HG03139 (cell line): ENCODE results near the gene ZBTB47.

Experiments used
- ATAC-seq: cut with Tn5 transposase; IDR thresholded peaks from one replicate; pipeline ENCODE4 v1.9.1; 2021; ENCODE audit not compliant: unreplicated experiment

ZBTB47 gene

DNA sequence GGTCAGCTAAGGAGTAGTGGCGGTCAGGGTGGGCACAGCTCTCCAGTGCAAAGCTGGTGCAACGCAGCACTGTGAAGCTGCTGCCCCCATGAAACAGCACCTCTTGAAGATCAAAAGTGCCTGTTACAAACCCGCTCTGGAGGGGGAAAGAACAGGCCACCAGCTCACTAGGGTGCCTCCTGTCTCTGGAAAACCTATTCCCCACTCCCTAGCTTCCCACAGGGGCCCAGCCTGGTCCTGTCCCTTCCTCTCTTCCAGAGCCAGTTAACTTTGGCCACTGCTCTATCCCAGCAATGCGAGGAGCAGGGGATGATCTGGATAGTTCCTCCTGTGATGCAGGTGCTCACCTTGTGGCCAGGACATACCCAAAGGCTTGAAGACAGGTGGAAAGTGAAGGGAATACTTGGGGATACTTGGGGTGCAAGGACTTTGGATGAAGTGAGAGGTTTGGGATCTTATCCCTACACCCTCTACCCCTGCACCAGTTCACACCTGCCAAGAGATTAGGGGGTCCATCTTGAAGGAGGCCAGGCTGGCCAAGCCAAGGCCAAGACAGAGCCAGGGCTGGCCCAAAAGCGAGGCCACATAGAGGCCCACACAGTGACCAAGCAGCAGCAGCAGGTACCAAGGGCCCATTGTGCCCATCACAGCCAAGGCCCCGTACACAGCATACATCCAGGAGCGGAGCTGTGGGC is 44.9 kb downstream of the ZBTB47 start:
- no peak for ATAC-seq

DNA sequence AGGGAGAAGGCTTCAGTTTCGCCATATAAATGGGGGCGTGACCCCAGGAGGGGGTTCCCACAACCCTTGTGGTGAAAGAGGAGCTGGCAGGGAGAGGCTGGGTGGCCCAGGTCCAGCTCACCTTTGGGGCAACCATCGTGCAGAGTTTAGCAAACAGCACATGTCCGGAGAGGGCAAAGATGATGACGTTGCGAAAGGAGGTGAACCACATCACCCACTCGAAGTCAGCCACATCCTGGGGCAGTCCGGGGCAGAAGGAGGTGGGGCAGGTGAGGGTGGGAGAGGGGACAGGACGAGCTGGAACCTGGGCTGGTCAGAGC is 45.4 kb downstream of the ZBTB47 start:
- no peak for ATAC-seq

DNA sequence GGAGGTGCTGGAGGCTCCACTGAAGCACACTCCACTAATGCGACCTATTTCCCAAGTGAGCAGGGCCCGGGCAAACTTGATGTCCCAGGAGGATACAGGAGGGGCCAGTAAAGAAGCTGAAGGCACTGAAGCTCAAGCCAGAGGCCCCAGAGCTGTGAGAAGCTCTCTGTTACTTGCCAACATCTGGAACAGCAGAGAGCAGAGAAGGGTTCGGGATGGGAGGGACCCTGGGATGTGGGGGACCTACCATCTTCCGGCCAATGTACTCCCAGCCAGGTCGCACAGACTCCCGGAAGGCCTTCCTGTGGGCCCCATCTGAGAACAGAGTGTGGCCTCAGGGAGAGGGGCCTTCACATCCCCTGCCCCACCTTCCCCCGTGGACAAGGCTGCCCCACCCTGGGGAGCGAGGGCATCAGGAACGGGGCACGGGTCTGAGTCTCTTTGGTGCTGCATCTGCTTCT is 46.0 kb downstream of the ZBTB47 start:
- ATAC-seq = no peak

DNA sequence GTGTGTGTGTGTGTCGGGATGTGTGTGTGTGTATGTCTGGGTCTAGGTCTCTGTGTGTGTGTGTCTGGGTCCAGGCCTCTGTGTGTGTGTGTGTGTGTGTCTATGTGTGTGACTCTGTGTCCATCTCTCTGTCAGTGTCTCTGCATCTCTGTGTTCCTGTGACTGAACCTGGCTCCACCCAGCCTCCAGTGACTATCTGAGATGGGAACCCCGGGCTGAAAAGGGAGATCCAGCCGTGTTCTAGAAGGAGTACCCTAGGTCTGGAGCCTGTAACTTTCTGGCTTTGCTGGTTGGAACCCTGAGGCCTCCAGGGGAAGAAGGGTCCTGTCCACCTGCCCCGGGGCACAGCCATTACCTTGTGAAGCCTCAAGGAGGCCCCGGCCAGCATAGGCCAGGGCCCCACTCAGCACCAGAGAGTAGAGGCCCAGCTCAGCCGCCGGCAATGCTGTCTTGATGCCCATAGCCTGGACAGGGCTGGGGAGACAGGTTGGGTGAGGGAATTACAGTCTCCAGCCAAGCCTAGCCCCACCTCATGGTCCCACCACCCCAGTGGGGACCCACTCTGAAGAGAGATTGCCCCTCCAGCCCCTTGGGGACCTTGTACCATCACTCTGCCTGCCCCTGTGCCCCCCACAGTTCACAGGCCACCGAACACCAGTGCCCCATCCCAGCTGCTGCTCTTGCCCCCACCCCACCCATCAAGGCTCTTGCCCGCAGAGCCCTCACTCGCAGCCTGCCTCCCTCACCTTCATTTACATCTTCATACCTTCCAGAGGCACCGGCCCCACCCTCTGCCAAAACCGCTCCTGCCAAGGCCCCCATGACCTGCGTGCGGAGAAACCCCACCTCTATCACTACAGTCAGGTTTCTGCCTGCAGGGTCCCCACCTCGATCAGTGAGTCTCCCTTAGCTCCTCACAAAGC is 47.1 kb downstream of the ZBTB47 start:
- ATAC-seq = no peak

DNA sequence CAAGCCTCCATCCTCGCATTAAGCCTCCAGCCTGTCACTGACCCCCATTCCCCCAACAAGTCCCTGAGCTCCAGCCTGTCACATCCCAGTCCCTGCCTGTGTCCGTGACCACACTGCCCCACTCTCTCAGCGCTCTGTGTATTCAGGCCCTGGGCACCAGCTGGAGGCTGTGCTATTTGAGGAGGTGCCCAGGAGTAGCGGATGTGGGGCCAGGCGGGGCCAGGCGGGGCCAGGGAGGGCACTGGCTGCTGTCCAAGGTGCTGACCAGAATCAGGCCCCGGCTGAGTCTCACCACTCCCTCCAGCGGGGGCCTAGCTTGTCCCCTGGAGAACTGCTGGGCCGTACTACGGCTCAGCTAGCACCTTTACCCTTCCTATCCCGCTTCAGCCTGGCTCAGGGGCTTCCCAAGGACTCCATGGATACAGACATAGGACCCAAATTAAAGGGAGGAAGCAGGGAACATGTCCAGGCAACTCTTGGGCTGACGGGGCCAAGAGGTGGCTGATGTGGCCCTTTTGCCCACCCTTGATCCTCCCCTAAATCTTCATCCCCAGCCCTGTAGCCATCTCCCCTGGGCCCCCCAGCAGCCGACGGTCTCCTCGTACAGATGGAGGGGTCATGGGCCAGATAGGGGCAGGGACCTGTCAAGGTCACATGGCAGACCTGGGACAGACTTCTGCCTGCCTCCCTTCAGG is 48.0 kb downstream of the ZBTB47 start:
- no peak for ATAC-seq

DNA sequence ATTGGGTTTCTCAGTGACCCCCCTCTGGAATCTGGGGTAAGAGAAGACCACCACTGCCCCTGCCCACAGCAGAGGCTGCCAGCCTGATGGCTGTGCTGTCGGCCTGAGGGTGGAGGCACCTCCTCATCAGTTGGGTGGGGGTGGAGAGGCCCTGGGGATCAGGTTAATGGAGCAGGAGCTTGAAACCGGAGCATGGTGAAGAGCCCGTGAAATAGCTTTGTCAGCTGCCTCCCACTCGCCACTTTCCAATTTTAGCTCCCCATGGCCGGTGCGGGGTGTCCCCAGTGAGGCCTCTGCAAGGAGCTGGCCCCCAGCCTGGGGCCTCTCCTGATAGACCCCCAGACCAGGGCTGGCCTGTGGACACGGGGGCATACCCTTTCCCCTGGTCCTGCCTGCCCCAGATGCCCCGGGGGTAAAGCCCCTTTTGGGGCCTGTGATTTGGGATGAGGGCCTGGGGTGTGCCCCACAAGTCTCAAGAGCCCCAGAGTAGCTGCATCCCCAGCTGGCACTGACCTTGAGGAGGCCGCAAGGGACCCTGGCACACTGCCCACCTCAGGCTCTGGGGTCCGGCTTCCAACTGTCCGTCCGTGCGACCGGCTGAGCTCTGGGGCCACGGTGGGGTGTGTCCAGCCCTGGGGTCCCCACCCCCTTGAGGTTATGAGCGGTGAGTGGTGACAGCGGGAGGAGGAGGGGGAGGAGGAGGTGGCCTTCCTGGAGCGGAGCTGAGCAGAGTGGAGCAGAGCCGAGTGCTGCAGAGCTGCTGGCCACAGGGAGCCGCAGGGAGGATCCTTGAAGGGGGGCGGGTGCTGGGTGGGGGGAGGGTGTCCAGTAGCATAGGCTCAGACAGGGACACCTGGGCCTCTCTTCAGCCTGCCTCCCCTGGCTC is 48.8 kb downstream of the ZBTB47 start, which contains the start of gene HHATL:
Gene HHATL, minus strand, starts transcription at position 733 of the 886 bp plus-strand sequence. CDS start 1,972 bp downstream, outside the sequence.
- no peak for ATAC-seq

DNA sequence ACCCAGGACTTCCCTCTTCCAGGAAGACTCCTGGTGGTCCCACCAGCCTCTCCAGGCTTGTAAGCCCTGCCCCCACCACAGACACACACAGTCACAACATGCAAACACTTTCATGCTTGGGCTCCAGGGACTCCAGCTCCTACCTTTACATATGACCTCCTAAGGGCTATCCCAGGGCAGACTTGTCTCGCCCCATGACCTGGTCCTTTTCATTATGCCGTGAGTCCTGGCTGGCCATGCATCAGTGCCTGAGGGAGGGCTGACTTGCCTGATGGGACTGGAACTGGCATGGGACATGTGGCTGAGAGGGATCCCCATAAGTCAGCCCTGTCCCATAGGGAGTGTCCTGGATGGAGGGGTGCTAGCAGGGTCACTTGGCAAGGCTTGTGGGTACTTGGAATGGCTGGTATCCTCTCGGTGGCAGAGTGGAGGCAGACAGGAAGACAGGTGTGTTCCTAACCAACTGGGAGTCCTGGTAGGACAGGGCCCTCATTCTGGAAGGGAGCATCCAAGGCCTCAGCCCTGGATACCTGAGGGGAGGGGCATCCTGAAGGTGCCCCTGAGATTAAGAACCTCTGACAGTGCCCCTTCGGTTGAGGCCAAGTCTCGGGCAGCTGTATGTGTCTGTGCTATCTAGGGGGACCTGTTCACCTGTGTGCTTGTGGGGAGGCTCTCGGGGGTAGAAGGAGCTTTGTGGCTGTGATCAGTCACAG is 49.6 kb downstream of the ZBTB47 start:
- ATAC-seq = no peak

DNA sequence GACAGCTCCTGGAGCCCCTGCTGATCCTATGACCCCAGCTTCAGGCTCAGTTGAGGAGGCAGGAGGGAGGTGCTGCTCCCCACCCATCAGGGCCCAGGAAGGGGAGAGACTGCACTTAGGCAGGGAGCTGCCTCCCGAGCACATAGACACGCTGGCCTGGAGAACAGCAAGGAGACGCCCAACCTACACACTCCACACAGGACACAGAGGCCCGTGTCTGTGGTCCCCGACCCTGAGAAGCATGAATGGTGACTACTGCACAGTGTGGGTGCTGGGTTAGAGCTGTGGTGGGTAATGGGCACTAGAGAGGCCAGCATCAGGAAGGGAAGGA is 50.2 kb downstream of the ZBTB47 start:
- ATAC-seq = no peak

DNA sequence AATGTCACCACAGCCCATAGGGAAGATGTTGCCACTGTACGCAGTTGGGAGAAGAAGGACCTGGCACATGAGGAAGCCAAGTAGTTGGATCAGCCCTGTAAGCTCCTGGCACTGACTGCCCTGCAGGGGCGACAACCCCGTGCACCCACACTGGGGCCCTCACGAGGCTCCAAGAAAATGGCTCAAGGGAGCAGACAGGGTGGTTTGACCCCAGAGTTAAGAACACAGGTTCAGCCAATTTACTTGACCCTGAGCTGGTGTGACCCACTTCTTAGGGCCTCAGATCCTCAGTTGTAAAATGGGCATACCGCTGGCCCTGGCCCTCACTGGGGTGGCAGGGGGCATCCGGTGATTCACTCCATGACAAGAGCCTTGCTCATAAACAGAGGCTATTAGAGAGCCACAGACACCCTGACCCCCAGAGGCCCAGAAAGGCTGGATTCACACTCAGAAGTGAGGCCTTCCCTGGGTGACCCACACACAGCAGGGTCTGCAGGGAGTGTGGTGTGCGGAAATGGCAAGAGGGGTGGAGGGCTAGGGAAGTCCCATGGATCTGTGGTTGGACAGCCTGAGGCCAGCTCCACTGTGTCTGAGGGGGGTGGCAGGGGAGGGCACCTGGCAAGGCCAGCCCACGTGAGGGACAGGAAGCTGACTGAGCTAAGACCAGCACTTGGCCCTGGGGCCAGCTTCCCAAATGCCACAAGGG is 50.8 kb downstream of the ZBTB47 start:
- no peak for ATAC-seq

DNA sequence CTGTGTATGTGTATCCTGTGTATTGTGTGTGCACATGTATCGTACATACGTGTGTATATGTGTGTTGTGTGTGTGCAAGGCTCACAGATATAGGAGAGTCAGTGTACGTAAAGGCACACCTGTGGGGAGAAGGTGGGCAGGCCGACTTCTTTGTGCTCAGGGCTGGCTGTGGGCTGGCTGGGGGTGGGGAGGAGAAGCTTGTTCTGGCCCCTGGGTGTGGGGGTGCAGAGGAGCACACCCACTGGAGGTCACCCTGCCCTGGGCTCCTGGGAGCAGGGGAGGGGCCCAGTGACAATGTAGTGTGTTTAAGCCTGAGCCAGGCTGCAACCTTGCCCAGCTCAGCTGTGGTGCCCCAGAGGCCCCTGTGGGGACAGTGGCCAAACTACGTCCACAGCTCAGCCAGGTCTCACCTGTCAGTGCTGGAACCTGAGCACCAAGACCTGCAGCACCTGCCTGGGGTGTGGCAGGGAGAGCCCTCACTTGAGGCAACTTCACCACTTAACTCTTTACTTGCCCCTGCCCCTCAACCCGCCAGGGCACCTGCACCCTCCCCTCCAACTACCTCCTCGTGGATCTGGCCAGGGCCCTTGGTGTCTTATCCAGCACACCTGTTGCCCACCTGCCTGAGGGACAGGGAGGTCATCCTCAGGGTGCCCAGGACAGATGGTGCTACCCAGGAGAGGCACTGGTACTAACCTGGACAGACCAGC is 51.7 kb downstream of the ZBTB47 start:
- ATAC-seq = no peak

DNA sequence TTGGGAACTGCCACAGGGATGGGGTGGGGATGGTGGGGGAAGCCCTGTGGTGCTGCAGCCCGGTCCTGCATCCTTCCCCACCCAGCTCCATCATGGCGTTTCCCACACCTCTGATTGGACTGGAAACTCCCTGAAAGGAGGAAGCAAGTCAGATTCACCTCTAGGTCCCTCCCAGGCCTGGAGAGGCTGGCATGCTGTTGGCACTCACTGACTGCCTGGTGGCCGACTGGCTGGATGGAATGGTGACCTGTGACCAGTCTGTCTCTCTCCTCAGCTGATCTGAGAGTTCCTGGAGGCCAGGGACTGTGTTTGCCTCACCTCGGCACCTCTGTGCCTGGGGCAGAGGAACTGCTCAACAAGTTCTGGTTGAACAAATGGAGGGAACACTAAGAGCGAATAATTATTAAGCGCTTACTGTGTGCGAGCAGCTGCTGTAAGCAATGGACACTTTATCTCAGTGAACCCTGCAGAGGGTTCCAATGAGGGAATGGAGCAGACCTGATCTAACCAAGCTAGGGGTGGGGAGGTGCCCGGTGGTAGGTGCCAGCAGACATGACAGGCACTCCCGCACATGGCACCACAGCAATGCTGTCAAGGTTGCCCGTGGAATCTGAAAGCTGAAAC is 52.6 kb downstream of the ZBTB47 start:
- ATAC-seq = no peak

DNA sequence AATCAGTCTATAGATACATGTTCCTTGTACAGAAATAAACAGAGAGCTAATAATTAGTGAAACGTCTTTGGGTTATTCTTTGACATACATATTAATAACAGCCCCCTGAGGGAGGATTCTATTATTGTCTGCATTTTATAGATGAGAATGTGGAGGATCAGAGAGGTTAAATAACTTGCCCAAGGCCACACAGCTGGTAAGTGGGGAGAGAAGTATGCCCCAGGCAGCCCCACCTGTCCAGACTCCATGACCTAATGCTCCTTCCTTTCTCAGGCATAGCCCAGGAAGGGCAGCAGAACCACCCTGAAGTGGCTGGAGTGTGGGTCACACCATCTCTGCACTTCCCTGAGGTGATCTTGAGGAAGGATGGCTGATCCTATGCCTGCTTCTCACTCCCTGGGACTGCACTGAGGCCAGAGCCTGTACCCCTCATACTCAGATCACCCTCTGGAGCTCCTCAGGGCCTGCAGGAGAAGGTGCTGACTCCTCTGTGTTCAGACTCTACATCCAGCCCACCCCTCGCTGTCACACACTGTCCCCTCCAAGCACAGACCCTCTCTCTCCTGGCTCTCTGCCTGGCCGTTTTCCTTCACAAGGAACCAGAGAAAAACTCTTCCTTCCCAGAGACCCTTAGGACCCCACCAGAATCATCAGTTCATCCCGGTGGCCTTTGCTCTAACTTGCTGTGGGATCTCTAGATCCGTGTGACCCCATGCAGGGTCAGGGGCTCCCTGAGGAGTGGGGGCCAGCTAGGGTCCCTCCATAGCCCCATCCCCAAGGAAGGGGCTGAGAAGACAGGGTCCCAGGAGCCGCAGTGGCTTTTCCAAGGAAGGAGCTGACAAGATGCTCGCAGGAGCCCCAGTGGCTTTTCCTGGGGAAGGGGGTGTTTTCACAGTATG is 53.5 kb downstream of the ZBTB47 start:
- no peak for ATAC-seq

DNA sequence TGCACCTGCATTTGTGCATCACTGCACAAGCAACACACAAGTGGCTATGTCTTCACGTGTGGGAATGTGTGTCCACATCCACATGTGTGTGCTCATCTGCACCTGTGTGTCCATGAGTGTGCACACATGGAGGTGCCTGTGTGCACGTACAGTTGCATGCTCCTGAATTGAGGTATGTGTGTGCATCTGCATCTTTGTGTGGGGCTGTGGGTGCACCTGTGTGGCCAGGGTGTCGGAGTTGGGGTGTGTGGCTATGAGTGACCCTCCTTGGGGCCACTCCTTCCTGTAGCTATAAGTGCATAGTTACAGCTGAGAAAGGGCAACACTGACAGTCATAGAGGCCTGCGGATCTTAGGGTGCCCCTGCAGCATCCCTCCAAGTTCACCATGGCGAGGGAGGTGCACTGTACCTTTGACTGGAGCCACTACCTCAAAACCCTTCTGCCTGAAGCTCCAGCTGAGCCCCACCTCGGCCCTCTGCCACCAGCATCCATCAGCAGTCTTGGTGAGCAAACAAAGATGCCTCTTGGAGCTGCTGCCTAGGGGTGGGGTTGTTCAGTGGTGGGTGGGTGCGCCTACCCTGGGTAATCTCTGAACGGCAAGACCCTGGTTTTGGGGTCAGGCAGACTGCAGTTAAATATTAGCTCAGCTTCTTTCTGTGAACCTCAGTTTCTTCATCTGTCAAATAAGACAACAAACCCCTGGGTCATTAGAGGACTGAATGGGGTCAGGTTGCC is 54.3 kb downstream of the ZBTB47 start:
- ATAC-seq = no peak

DNA sequence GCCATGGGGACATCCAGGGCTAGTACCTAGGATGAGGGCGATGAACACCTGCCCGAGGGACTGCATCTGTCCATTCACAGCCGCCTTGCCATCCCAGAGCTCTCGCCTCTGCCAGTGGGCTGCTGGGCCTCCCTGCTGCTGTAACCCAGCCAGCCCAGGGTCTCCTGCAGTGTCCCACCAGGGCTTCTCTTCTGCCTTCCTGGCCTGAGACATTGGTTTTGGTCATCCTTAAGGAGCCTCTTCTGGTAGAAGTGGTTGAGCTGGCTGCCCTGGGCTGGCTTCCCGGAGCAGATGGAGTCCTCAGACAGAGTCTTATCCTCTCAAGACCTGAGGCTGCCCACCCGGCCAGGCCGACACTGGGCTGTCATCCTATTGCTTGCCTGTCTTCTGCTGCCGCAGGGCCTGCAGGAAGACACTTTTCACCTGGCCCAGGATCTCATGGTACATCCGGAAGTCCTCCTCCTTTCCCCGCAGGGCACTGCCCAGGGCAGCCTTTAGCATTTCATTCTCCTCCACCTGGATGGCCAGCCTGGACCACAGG is 55.2 kb downstream of the ZBTB47 start:
- no peak for ATAC-seq

DNA sequence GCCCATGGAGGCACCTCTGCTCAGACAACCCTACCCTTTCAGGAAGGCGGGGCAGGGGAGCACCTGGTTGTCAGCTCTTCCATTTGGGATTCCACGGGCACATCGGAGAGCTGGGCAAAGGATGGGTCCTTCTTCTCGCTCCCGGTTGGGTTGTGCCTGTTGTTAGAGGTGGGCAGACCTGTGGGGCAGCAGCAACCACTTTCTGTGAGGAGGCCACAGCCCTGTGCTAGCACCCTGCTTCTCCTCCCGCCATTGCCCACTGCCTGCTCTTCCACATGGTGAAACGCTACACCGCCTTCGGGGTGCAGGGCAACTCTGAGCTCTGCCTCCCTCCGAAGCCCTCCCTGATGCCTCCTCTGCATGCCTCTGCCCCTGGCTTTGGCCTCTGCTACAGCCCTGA is 56.1 kb downstream of the ZBTB47 start:
- ATAC-seq = no peak

DNA sequence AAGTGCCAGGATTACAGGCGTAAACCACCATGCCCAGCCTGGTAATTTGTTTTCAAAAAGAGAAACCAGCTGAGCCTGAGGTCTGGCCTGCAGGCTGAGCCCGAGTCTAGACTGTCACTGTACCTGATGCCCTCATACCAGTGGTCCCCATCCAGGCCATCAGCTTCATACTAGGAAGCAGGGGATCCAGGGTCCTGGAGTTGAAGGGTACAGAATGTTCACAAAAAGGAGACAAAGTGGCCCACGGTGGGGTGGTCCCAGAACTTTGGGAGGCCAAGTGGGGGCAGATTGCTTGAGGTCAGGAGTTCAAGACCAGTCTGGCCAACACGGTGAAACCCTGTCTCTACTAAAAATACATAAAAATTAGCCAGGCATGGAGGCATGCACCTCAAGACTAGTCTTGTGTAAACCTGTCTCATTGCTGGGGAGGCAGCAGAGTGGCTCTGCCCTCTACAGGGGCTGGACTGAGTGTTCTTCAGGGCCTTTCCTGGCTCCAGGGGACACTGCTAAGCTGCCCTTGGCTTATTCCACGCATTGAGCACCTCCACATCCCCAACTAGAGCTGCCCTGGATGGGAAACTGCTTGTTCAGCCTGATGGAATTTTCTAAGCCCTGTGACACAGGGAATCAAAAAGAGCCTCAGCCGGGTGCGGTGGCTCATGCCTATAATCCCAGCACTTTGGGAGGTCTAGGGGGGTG is 57.0 kb downstream of the ZBTB47 start:
- no peak for ATAC-seq
